ENCODE measurements around the gene EPB41L1.

DNA sequence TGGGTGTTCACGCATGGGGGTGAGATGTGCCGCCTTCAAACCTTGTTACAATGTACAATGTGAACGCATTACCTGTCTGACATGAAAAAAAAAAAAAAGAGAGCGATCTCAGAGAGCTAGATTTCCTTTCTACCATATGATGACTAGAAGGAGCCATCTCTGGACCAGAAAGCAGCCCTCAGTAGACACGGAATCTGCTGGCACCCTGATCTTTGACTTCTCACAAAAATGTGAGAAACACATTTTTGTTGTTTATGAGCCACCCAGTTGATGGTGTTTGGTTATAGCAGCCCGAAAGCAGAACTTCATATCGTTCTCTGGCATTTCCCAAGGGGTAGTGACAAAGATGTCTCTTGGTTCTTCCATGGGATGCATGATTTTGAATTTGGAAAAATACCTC lies 33.5 kb upstream of the EPB41L1 start:
- TF ChIP-seq NR2C2 (CRISPR knock-in tag; IDR thresholded peaks at IDR 0.05) (no peak), JUN (CRISPR knock-in tag; IDR thresholded peaks at IDR 0.05) (no peak), CREB1 (CRISPR knock-in tag; IDR thresholded peaks at IDR 0.05) (no peak), KAT7 (CRISPR knock-in tag; IDR thresholded peaks at IDR 0.05; ENCODE audit: borderline replicate concordance) (no peak), MXD4 (CRISPR knock-in tag; IDR thresholded peaks at IDR 0.05; ENCODE audit: borderline replicate concordance) (no peak), ETV6 (CRISPR knock-in tag; IDR thresholded peaks at IDR 0.05) (no peak)
- TF ChIP-seq, protein P1, sequence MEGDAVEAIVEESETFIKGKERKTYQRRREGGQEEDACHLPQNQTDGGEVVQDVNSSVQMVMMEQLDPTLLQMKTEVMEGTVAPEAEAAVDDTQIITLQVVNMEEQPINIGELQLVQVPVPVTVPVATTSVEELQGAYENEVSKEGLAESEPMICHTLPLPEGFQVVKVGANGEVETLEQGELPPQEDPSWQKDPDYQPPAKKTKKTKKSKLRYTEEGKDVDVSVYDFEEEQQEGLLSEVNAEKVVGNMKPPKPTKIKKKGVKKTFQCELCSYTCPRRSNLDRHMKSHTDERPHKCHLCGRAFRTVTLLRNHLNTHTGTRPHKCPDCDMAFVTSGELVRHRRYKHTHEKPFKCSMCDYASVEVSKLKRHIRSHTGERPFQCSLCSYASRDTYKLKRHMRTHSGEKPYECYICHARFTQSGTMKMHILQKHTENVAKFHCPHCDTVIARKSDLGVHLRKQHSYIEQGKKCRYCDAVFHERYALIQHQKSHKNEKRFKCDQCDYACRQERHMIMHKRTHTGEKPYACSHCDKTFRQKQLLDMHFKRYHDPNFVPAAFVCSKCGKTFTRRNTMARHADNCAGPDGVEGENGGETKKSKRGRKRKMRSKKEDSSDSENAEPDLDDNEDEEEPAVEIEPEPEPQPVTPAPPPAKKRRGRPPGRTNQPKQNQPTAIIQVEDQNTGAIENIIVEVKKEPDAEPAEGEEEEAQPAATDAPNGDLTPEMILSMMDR (IDR thresholded peaks at IDR 0.05) = no peak
- TF ChIP-seq, protein P2, sequence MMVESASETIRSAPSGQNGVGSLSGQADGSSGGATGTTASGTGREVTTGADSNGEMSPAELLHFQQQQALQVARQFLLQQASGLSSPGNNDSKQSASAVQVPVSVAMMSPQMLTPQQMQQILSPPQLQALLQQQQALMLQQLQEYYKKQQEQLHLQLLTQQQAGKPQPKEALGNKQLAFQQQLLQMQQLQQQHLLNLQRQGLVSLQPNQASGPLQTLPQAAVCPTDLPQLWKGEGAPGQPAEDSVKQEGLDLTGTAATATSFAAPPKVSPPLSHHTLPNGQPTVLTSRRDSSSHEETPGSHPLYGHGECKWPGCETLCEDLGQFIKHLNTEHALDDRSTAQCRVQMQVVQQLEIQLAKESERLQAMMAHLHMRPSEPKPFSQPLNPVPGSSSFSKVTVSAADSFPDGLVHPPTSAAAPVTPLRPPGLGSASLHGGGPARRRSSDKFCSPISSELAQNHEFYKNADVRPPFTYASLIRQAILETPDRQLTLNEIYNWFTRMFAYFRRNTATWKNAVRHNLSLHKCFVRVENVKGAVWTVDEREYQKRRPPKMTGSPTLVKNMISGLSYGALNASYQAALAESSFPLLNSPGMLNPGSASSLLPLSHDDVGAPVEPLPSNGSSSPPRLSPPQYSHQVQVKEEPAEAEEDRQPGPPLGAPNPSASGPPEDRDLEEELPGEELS (CRISPR knock-in tag; IDR thresholded peaks at IDR 0.05) = no peak
- TF ChIP-seq, protein P3, sequence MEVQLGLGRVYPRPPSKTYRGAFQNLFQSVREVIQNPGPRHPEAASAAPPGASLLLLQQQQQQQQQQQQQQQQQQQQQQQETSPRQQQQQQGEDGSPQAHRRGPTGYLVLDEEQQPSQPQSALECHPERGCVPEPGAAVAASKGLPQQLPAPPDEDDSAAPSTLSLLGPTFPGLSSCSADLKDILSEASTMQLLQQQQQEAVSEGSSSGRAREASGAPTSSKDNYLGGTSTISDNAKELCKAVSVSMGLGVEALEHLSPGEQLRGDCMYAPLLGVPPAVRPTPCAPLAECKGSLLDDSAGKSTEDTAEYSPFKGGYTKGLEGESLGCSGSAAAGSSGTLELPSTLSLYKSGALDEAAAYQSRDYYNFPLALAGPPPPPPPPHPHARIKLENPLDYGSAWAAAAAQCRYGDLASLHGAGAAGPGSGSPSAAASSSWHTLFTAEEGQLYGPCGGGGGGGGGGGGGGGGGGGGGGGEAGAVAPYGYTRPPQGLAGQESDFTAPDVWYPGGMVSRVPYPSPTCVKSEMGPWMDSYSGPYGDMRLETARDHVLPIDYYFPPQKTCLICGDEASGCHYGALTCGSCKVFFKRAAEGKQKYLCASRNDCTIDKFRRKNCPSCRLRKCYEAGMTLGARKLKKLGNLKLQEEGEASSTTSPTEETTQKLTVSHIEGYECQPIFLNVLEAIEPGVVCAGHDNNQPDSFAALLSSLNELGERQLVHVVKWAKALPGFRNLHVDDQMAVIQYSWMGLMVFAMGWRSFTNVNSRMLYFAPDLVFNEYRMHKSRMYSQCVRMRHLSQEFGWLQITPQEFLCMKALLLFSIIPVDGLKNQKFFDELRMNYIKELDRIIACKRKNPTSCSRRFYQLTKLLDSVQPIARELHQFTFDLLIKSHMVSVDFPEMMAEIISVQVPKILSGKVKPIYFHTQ (CRISPR knock-in tag; IDR thresholded peaks at IDR 0.05) = no peak
- TF ChIP-seq, protein P4, sequence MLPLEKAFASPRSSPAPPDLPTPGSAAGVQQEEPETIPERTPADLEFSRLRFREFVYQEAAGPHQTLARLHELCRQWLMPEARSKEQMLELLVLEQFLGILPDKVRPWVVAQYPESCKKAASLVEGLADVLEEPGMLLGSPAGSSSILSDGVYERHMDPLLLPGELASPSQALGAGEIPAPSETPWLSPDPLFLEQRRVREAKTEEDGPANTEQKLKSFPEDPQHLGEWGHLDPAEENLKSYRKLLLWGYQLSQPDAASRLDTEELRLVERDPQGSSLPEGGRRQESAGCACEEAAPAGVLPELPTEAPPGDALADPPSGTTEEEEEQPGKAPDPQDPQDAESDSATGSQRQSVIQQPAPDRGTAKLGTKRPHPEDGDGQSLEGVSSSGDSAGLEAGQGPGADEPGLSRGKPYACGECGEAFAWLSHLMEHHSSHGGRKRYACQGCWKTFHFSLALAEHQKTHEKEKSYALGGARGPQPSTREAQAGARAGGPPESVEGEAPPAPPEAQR (CRISPR knock-in tag; IDR thresholded peaks at IDR 0.05) = no peak
- TF ChIP-seq, protein P5, sequence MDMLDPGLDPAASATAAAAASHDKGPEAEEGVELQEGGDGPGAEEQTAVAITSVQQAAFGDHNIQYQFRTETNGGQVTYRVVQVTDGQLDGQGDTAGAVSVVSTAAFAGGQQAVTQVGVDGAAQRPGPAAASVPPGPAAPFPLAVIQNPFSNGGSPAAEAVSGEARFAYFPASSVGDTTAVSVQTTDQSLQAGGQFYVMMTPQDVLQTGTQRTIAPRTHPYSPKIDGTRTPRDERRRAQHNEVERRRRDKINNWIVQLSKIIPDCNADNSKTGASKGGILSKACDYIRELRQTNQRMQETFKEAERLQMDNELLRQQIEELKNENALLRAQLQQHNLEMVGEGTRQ (CRISPR knock-in tag; IDR thresholded peaks at IDR 0.05) = no peak
